Natural killer cell (primary cell): ENCODE measurements around the gene HAPLN2. TPM values are rescaled to one million over a fixed set of nuclear protein-coding genes. Genes with fewer than 3 reads are reported as not detected.

ENCODE experiments used
- ATAC-seq, 3 donors: fragments of 150-1000 bp in 2 of 3; fragments of 200-7000 bp in 1 of 3; cut with Tn5 transposase; 1 replicate in 1 of 3; 2 replicates in 2 of 3; pipeline ENCODE4 v1.10.0; 2021; ENCODE audit warnings: mild to moderate bottlenecking in 2 of 3, moderate library complexity in 2 of 3
- DNase-seq, 2 donors: peaks; one replicate each; pipeline versions ENCODE4 v3.0.0 to v3.0.0-alpha.2; 2013 to 2021; ENCODE audit warnings: mixed read lengths in 1 of 2
- H3K27ac ChIP-seq: one replicate; pipeline ENCODE4 v1.5.1; 2013; ENCODE audit warnings: mild to moderate bottlenecking, low read length
- H3K27me3 ChIP-seq: one replicate; pipeline ENCODE4 v1.6.1; 2013; ENCODE audit warnings: low read length; ENCODE audit not compliant: control insufficient read depth, insufficient read depth
- H3K36me3 ChIP-seq: one replicate; pipeline ENCODE4 v1.6.1; 2013; ENCODE audit warnings: low read length; ENCODE audit not compliant: control insufficient read depth, insufficient read depth
- H3K4me1 ChIP-seq: one replicate; pipeline ENCODE4 v1.6.1; 2013; ENCODE audit warnings: low read length; ENCODE audit not compliant: control insufficient read depth, insufficient read depth
- H3K4me3 ChIP-seq: one replicate; pipeline ENCODE4 v1.5.1; 2013; ENCODE audit warnings: low read length
- H3K9me3 ChIP-seq: one replicate; pipeline ENCODE4 v1.6.1; 2013; ENCODE audit warnings: low read length; ENCODE audit not compliant: control insufficient read depth, insufficient read depth
- H3K27ac Mint-ChIP-seq, 2 donors: one replicate each; pipeline ENCODE4 v1.8.0; 2022; ENCODE audit warnings: mild to moderate bottlenecking in 2 of 2, mixed read lengths in 2 of 2, moderate library complexity in 1 of 2
- H3K27me3 Mint-ChIP-seq, 2 donors: one replicate each; pipeline ENCODE4 v1.8.0; 2022; ENCODE audit warnings: low read depth in 2 of 2, mixed read lengths in 2 of 2
- H3K36me3 Mint-ChIP-seq: one replicate; pipeline ENCODE4 v1.8.0; 2022; ENCODE audit warnings: mixed read lengths
- H3K4me1 Mint-ChIP-seq, 2 donors: one replicate each; pipeline ENCODE4 v1.8.0; 2022; ENCODE audit warnings: mixed read lengths in 2 of 2
- H3K4me3 Mint-ChIP-seq: one replicate; pipeline ENCODE4 v1.8.0; 2022; ENCODE audit warnings: mild to moderate bottlenecking, moderate library complexity, mixed read lengths
- H3K9me3 Mint-ChIP-seq, 2 donors: one replicate each; pipeline ENCODE4 v1.8.0; 2022; ENCODE audit warnings: mixed read lengths in 2 of 2
- CTCF ChIP-seq: fragments of 200-600 bp; IDR thresholded peaks from one replicate; pipeline ENCODE4 v1.8.0; 2022; ENCODE audit warnings: antibody characterized with exemption
- WGBS: methylation state at CpG from one replicate; pipeline ENCODE4 v1.1.7; 2013; ENCODE audit warnings: missing lambda C conversion rate; ENCODE audit not compliant: insufficient coverage; 5-methylcytosine and 5-hydroxymethylcytosine counted together
- intact Hi-C: fragments of 100-400 bp; cut with micrococcal nuclease; formaldehyde crosslinking; loops from one replicate; pipeline ENCODE4 v1.14.2; 2022
- total RNA-seq, 4 donors: library from RNA; stranded (reverse); fragments of 120-200 nt in 1 of 4; gene quantifications; one replicate each; pipeline versions ENCODE4 v1.2.3 to v1.2.4, GENCODE V29; 2013 to 2022

HAPLN2 gene
- total RNA-seq, 3 donors from 2014 or later (not counting 1 experiment from before 2014, with no cell fraction given): not detected

- no peak overlapping the region for H3K4me3 Mint-ChIP-seq
- Histone ChIP-seq H3K4me1 (peaks cover 32% of the 10 kb centered on the region), H3K36me3 (no peaks in the 10 kb centered on the region), H3K4me3 (no peak overlapping the region), H3K27me3 (no peaks in the 10 kb centered on the region), H3K27ac (no peak overlapping the region), H3K9me3 (no peaks in the 10 kb centered on the region)
- peak; percentile 94 for TF ChIP-seq CTCF
- 59% methylated on average over 18 of the region's 20 CpGs for WGBS
- peaks cover 6 to 24% of the 10 kb centered on the region in 2 donors for H3K4me1 Mint-ChIP-seq
- H3K9me3 Mint-ChIP-seq: no peaks in the 10 kb centered on the region
- intact Hi-C loops: loop anchor here (1.0 to 2.0 kb wide), 2 partner anchors 17 to 24 kb away; partner anchors contain the start of gene GPATCH4
- DNase-seq: peak; percentile 60 to 92
- no peak overlapping the region for H3K27ac Mint-ChIP-seq
- peak; percentile 73 to 88 (median 82) for ATAC-seq
- H3K36me3 Mint-ChIP-seq: no peaks in the 10 kb centered on the region
- H3K27me3 Mint-ChIP-seq: no peaks in the 10 kb centered on the region
These were observed 35.2 kb upstream of the HAPLN2 start for GRCh38 chr1:156583821-156584622.

GRCh38 chr1:156584813-156585212 lies 34.4 kb upstream of the HAPLN2 start:
- no peak overlapping the region for H3K4me3 Mint-ChIP-seq
- peaks cover 6 to 24% of the 10 kb centered on the region in 2 donors for H3K4me1 Mint-ChIP-seq
- H3K27ac Mint-ChIP-seq: no peak overlapping the region

DNA sequence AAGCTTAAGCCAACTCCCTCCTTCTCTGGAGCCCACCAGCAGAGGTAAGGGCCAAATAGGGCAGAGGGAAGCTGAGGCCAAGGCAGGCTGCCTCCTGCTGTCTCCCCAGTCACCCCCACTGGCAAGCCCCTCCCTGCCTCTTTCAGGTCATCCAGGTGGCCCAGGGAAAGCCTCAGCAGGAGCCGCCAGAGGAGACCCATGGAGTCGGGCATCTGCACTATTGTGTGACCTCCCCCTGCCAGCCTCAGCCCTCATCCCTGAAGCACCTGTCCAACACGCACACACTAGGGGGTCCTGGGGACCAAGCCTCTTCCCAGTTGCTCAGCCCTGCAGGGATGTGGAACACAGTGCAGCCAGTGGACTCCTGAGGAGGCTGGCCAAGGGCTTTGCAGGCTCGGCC lies 32.9 kb upstream of the HAPLN2 start:
- no peak for TF ChIP-seq CTCF
- H3K36me3 ChIP-seq: no peaks in the 10 kb centered on the region
- peaks cover 32% of the 10 kb centered on the region for H3K4me1 ChIP-seq
- H3K9me3 ChIP-seq: no peaks in the 10 kb centered on the region
- no peak overlapping the region for H3K4me3 ChIP-seq
- intact Hi-C loops: no loop called here
- DNase-seq (no peak), ATAC-seq (no peak)
- Mint-ChIP-seq H3K36me3 (no peaks in the 10 kb centered on the region), H3K27ac (no peak overlapping the region), H3K4me3 (no peak overlapping the region), H3K4me1 (peaks cover 12 to 26% of the 10 kb centered on the region in 2 donors), H3K27me3 (no peaks in the 10 kb centered on the region), H3K9me3 (no peaks in the 10 kb centered on the region)
- no peak overlapping the region for H3K27ac ChIP-seq
- no peaks in the 10 kb centered on the region for H3K27me3 ChIP-seq
- 73% methylated on average over 4 of the region's 4 CpGs for WGBS

More at GRCh38 chr1:156584813-156585212, 34.4 kb upstream of the HAPLN2 start:
- Mint-ChIP-seq H3K9me3 (no peaks in the 10 kb centered on the region), H3K27me3 (no peaks in the 10 kb centered on the region), H3K36me3 (no peaks in the 10 kb centered on the region)
- Histone ChIP-seq H3K4me1 (peaks cover 32% of the 10 kb centered on the region), H3K36me3 (no peaks in the 10 kb centered on the region), H3K4me3 (no peak overlapping the region), H3K27me3 (no peaks in the 10 kb centered on the region), H3K9me3 (no peaks in the 10 kb centered on the region), H3K27ac (no peak overlapping the region)
- 87% methylated on average over 11 of the region's 11 CpGs for whole genome bisulfite sequencing
- intact Hi-C loops: loop anchor here (1.0 to 2.0 kb wide), 2 partner anchors 16 to 23 kb away; partner anchors contain the start of gene GPATCH4
- TF ChIP-seq CTCF: no peak
- no peak for ATAC-seq
- no peak for DNase-seq
